Measurements from ENCODE around the gene SLC17A7. TPM values are rescaled to one million over a fixed set of nuclear protein-coding genes. Genes with fewer than 3 reads are reported as not detected.

SLC17A7 gene
- total and polyA plus RNA-seq, 9 of the 15 experiments (the other 6 are each of a cell fraction or from before 2014, with no cell fraction given), result 1.1 to 15.7 (median 2.4) TPM

DNA sequence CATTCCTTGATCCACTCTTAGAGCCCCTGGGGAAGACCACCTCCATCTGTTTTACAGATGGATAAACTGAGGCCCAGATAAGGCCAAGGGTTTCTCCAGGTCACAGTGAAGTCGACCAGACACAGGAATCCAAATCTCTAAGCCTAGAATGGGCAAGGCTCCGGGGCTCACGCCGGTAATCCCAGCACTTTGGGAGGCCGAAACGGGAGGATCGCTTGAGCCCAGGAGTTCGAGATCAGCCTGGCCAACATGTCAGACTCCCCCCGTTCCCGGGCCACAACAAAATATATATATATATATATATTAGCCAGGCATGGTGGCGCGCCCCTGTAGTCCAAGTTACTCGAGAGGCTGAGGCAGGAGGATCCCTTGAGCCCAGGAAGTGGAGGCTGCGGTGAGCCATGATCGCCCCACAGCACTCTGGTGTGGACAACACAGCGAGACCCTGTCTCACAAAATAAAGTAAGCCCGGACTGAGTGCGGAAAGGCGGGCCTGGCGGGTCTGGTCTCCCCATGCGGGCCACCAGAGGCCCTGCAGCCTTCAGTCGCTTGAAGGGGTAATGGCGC, 45.5 kb upstream of the SLC17A7 start (continued):
- TF ChIP-seq CHD4 (IDR thresholded peaks at IDR 0.05; ENCODE audit: insufficient read depth, insufficient replicate concordance, low read depth, low read length, poor library complexity, severe bottlenecking) (no peak), PCBP1 (IDR thresholded peaks at IDR 0.05; ENCODE audit: low read depth, low read length, poor library complexity, severe bottlenecking) (no peak), ZNF644 (tag; IDR thresholded peaks at IDR 0.05; ENCODE audit: low read depth) (no peak; the same call in 1 of the 2 replicates), XRCC3 (IDR thresholded peaks at IDR 0.05) (no peak), ZNF780A (CRISPR knock-in tag; IDR thresholded peaks at IDR 0.05) (no peak), TSC22D4 (tag; IDR thresholded peaks at IDR 0.05) (no peak), CAMTA2 (CRISPR knock-in tag; conservative IDR thresholded peaks at IDR 0.05) (no peak), PTRF (tag; IDR thresholded peaks at IDR 0.05) (no peak), DIDO1 (tag; IDR thresholded peaks at IDR 0.05; ENCODE audit: low read depth) (no peak), ZNF584 (CRISPR knock-in tag; IDR thresholded peaks at IDR 0.05; ENCODE audit: low read depth) (no peak), ZNF134 (CRISPR knock-in tag; conservative IDR thresholded peaks at IDR 0.05) (no peak), PTBP1 (IDR thresholded peaks at IDR 0.05; ENCODE audit: low read depth, low read length) (no peak), ZNF274 (IDR thresholded peaks at IDR 0.05; ENCODE audit: borderline replicate concordance, low read depth, low read length) (no peak), HOXB6 (CRISPR knock-in tag; IDR thresholded peaks at IDR 0.05; ENCODE audit: borderline replicate concordance) (no peak), TCF7 (IDR thresholded peaks at IDR 0.05; ENCODE audit: borderline replicate concordance) (no peak), ZNF23 (CRISPR knock-in tag; IDR thresholded peaks at IDR 0.05) (no peak), NR2C1 (IDR thresholded peaks at IDR 0.05) (no peak), NR2C1 (tag; IDR thresholded peaks at IDR 0.05) (no peak), NONO (IDR thresholded peaks at IDR 0.05; ENCODE audit: low read depth in 2 of 2, low read length in 1 of 2) (no peak), ZNF431 (CRISPR knock-in tag; IDR thresholded peaks at IDR 0.05) (no peak), SMARCB1 (IDR thresholded peaks at IDR 0.05; ENCODE audit: insufficient read length, low read depth) (no peak), ZNF699 (CRISPR knock-in tag; IDR thresholded peaks at IDR 0.05; ENCODE audit: insufficient replicate concordance) (no peak), PCBP2 (IDR thresholded peaks at IDR 0.05; ENCODE audit: low read depth, low read length, poor library complexity, severe bottlenecking) (no peak)
- TF ChIP-seq, protein P1, sequence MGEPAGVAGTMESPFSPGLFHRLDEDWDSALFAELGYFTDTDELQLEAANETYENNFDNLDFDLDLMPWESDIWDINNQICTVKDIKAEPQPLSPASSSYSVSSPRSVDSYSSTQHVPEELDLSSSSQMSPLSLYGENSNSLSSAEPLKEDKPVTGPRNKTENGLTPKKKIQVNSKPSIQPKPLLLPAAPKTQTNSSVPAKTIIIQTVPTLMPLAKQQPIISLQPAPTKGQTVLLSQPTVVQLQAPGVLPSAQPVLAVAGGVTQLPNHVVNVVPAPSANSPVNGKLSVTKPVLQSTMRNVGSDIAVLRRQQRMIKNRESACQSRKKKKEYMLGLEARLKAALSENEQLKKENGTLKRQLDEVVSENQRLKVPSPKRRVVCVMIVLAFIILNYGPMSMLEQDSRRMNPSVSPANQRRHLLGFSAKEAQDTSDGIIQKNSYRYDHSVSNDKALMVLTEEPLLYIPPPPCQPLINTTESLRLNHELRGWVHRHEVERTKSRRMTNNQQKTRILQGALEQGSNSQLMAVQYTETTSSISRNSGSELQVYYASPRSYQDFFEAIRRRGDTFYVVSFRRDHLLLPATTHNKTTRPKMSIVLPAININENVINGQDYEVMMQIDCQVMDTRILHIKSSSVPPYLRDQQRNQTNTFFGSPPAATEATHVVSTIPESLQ (CRISPR knock-in tag; IDR thresholded peaks at IDR 0.05), result no peak
- TF ChIP-seq, protein P2, sequence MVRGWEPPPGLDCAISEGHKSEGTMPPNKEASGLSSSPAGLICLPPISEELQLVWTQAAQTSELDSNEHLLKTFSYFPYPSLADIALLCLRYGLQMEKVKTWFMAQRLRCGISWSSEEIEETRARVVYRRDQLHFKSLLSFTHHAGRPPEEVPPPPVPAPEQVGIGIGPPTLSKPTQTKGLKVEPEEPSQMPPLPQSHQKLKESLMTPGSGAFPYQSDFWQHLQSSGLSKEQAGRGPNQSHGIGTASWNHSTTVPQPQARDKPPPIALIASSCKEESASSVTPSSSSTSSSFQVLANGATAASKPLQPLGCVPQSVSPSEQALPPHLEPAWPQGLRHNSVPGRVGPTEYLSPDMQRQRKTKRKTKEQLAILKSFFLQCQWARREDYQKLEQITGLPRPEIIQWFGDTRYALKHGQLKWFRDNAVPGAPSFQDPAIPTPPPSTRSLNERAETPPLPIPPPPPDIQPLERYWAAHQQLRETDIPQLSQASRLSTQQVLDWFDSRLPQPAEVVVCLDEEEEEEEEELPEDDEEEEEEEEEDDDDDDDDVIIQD (CRISPR knock-in tag; IDR thresholded peaks at IDR 0.05), result no peak
- TF ChIP-seq, protein P3, sequence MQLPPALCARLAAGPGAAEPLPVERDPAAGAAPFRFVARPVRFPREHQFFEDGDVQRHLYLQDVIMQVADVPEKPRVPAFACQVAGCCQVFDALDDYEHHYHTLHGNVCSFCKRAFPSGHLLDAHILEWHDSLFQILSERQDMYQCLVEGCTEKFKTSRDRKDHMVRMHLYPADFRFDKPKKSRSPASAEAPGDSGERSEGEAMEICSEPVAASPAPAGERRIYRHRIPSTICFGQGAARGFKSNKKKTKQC (CRISPR knock-in tag; IDR thresholded peaks at IDR 0.05), result peak; percentile 14; the same call in 1 of the 2 replicates
